ENCODE results near the gene FOXI1.
A peak's percentile ranks its signal among the peaks of the same experiment; 100 is the strongest.

Gene FOXI1

GRCh38 chr5:170095646-170096045, 10.1 kb upstream of the FOXI1 start:
- no peak for TF ChIP-seq CTCF (conservative IDR thresholded peaks at IDR 0.05; ENCODE audit: low read length)
- no peaks in the 10 kb centered on the region for H3K9me3 ChIP-seq (ENCODE audit: insufficient read depth, low read depth, low read length)
- H3K79me2 ChIP-seq (ENCODE audit: insufficient read depth, low read length), result no peaks in the 10 kb centered on the region
- H3K4me2 ChIP-seq (ENCODE audit: low read depth, low read length, poor library complexity, severe bottlenecking), result no peak overlapping the region
- H3K4me3 ChIP-seq (ENCODE audit: low read length, poor library complexity, severe bottlenecking), result no peak overlapping the region
- H3K4me1 ChIP-seq (ENCODE audit: insufficient read depth, low read length, poor library complexity, severe bottlenecking), result no peaks in the 10 kb centered on the region
- H4K20me1 ChIP-seq (ENCODE audit: insufficient read depth, low read length, poor library complexity, severe bottlenecking), result no peaks in the 10 kb centered on the region
- H3K9me2 ChIP-seq (replicated peaks; ENCODE audit: low read depth, low read length), result no peaks in the 10 kb centered on the region
- no peaks in the 10 kb centered on the region for H3K36me3 ChIP-seq (ENCODE audit: insufficient read depth, low read length)
- no peak overlapping the region for H2AFZ ChIP-seq (ENCODE audit: low read length)
- no peak overlapping the region for H3K9ac ChIP-seq (ENCODE audit: low read depth, low read length, poor library complexity, severe bottlenecking)
- no peaks in the 10 kb centered on the region for H3K27me3 ChIP-seq (ENCODE audit: insufficient read depth, low read length, poor library complexity, severe bottlenecking)
- no peaks in the 10 kb centered on the region for H3F3A ChIP-seq (ENCODE audit: low read depth)

- no peaks in the 10 kb centered on the region for H3K9me3 ChIP-seq (ENCODE audit: insufficient read depth, low read depth, low read length)
- H3K4me2 ChIP-seq (ENCODE audit: low read depth, low read length, poor library complexity, severe bottlenecking), result no peak overlapping the region
- TF ChIP-seq EZH2phosphoT487 (IDR thresholded peaks at IDR 0.05; ENCODE audit: borderline replicate concordance), result no peak
- TF ChIP-seq CTCF (conservative IDR thresholded peaks at IDR 0.05; ENCODE audit: low read length), result no peak
- no peaks in the 10 kb centered on the region for H3F3A ChIP-seq (ENCODE audit: low read depth)
- H3K79me2 ChIP-seq (ENCODE audit: insufficient read depth, low read length), result no peaks in the 10 kb centered on the region
- H3K4me1 ChIP-seq (ENCODE audit: insufficient read depth, low read length, poor library complexity, severe bottlenecking), result no peaks in the 10 kb centered on the region
- no peak overlapping the region for H3K9ac ChIP-seq (ENCODE audit: low read depth, low read length, poor library complexity, severe bottlenecking)
- H2AFZ ChIP-seq (ENCODE audit: low read length), result no peak overlapping the region
- no peaks in the 10 kb centered on the region for H4K20me1 ChIP-seq (ENCODE audit: insufficient read depth, low read length, poor library complexity, severe bottlenecking)
- no peak overlapping the region for H3K4me3 ChIP-seq (ENCODE audit: low read length, poor library complexity, severe bottlenecking)
- no peaks in the 10 kb centered on the region for H3K36me3 ChIP-seq (ENCODE audit: insufficient read depth, low read length)
- H3K27me3 ChIP-seq (ENCODE audit: insufficient read depth, low read length, poor library complexity, severe bottlenecking), result no peaks in the 10 kb centered on the region
- H3K9me2 ChIP-seq (replicated peaks; ENCODE audit: low read depth, low read length), result no peaks in the 10 kb centered on the region
Observed at GRCh38 chr5:170097934-170098333, 7.8 kb upstream of the FOXI1 start.

GRCh38 chr5:170100066-170100943, 5.4 kb upstream of the FOXI1 start:
- no peaks in the 10 kb centered on the region for H3K9me3 ChIP-seq (ENCODE audit: insufficient read depth, low read depth, low read length)
- H3K79me2 ChIP-seq (ENCODE audit: insufficient read depth, low read length), result no peaks in the 10 kb centered on the region
- TF ChIP-seq CTCF (conservative IDR thresholded peaks at IDR 0.05; ENCODE audit: low read length) (peak; percentile 64), EZH2phosphoT487 (IDR thresholded peaks at IDR 0.05; ENCODE audit: borderline replicate concordance) (no peak)
- H3K4me2 ChIP-seq (ENCODE audit: low read depth, low read length, poor library complexity, severe bottlenecking), result no peak overlapping the region
- no peak overlapping the region for H3K9ac ChIP-seq (ENCODE audit: low read depth, low read length, poor library complexity, severe bottlenecking)
- H3K27me3 ChIP-seq (ENCODE audit: insufficient read depth, low read length, poor library complexity, severe bottlenecking), result no peaks in the 10 kb centered on the region
- H3F3A ChIP-seq (ENCODE audit: low read depth), result no peaks in the 10 kb centered on the region
- no peaks in the 10 kb centered on the region for H3K4me1 ChIP-seq (ENCODE audit: insufficient read depth, low read length, poor library complexity, severe bottlenecking)
- H3K4me3 ChIP-seq (ENCODE audit: low read length, poor library complexity, severe bottlenecking), result no peak overlapping the region
- no peaks in the 10 kb centered on the region for H4K20me1 ChIP-seq (ENCODE audit: insufficient read depth, low read length, poor library complexity, severe bottlenecking)
- peak overlapping the region; percentile 58; the same call in 1 of the 2 replicates for H2AFZ ChIP-seq (ENCODE audit: low read length)
- no peaks in the 10 kb centered on the region for H3K36me3 ChIP-seq (ENCODE audit: insufficient read depth, low read length)
- no peaks in the 10 kb centered on the region for H3K9me2 ChIP-seq (replicated peaks; ENCODE audit: low read depth, low read length)
